Heart left ventricle (tissue), 13 donors: ENCODE measurements around the gene SSUH2.

Experiments used
- POLR2A ChIP-seq, 2 donors: fragments of 450-650 bp; IDR thresholded peaks; one replicate each; pipeline ENCODE4 v1.6.1; 2017; ENCODE audit warnings: antibody characterized with exemption in 2 of 2, mild to moderate bottlenecking in 2 of 2, moderate library complexity in 2 of 2
- TF ChIP-seq, protein P1 (sequence below), 12 donors: fragments of 200-600 bp; sonication (generic) in 4 of 12; IDR thresholded peaks; one replicate each; pipeline versions ENCODE4 v1.5.0 to v1.8.0; 2018 to 2022; ENCODE audit warnings: antibody characterized with exemption in 12 of 12, mild to moderate bottlenecking in 5 of 12
- donor health status: ischemic (EF 13 %, LVEDD 7.1; RV severe dilation, severe dysfunction).
- donor health status: DM: no; HTN: yes; CAD: no.
- donor health status: DM: no; HTN: no; CAD: no.
- donor health status: ischemic (EF 25% LVEDD 6.9; RV normal size, moderate dysfunction).
- donor health status: ischemic (EF 25% LVEDD 5.7; RV mildly dilated, moderate dysfunction).
- donor health status: ischemic (EF 35%, LVEDD 5.7; RV mildly dilated, moderate dysfunction).
- donor health status: nonischemic (EF 11% LVEDD 7.7; RV severe dilation, severe dysfunction).
- donor health status: DM: yes; HTN: yes; CAD: no.
- donor health status: PGD.
- donor health status: ischemic (EF 29% LVEDD 5.4; RV normal size, mild dysfunction).
- donor health status: nonischemic (EF 23%, LVEDD 6.1; RV moderate dilation, normal function).

DNA sequence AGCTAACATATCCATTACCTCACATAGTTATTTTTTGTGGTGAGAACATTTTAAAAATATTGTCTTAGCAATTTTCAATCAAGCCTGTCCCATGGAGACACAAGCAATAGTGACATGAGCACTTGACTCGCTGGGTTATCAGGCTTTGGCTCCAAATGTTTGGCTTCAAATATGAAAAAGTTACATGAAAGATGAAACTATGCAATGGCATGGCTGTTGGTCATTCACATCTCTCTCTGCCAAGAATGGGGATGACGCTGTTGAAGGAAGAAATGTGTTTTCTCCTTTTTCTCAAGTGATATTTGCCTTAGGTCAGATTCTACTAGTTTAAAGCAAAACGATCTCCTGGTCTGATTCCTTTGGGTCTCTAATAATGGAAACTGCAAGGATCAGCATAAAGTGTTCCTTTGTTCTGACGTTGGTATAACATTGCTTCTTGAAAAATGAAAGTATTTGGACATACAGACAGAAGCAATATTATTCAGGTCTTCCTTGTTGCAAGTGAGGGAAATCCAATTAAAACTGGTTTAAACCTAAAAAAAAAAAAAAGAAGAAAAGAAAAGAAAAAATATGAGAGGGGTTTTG, 71.2 kb downstream of the SSUH2 start:
- TF ChIP-seq, protein P1, sequence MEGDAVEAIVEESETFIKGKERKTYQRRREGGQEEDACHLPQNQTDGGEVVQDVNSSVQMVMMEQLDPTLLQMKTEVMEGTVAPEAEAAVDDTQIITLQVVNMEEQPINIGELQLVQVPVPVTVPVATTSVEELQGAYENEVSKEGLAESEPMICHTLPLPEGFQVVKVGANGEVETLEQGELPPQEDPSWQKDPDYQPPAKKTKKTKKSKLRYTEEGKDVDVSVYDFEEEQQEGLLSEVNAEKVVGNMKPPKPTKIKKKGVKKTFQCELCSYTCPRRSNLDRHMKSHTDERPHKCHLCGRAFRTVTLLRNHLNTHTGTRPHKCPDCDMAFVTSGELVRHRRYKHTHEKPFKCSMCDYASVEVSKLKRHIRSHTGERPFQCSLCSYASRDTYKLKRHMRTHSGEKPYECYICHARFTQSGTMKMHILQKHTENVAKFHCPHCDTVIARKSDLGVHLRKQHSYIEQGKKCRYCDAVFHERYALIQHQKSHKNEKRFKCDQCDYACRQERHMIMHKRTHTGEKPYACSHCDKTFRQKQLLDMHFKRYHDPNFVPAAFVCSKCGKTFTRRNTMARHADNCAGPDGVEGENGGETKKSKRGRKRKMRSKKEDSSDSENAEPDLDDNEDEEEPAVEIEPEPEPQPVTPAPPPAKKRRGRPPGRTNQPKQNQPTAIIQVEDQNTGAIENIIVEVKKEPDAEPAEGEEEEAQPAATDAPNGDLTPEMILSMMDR (IDR thresholded peaks at IDR 0.05), result no peak
- no peak for TF ChIP-seq POLR2A (IDR thresholded peaks at IDR 0.05)
